Heart right ventricle (tissue), 16 donors: ENCODE results near the gene SRGAP3. TPM values are rescaled to one million over a fixed set of nuclear protein-coding genes. Genes with fewer than 3 reads are reported as not detected.
A peak's percentile ranks its signal among the peaks of the same experiment; 100 is the strongest.

ENCODE experiments used
- ATAC-seq, 8 donors: fragments of 200-7000 bp; cut with Tn5 transposase; one replicate each; pipeline ENCODE4 v1.9.1; 2020; ENCODE audit warnings: mild to moderate bottlenecking in 8 of 8, moderate library complexity in 8 of 8, moderate number of reproducible peaks in 1 of 8
- DNase-seq, 2 donors: peaks; one replicate each; pipeline ENCODE4 v3.0.0-alpha.2; 2020
- H3K27ac ChIP-seq, 10 donors: fragments of 200-600 bp; sonication (generic) in 2 of 10; one replicate each; pipeline versions ENCODE4 v1.5.0 to v1.8.0; 2020 to 2022; ENCODE audit warnings: mild to moderate bottlenecking in 3 of 10
- H3K27me3 ChIP-seq, 7 donors: fragments of 200-600 bp; one replicate each; pipeline ENCODE4 v1.8.0; 2021 to 2022; ENCODE audit warnings: mild to moderate bottlenecking in 2 of 7
- H3K36me3 ChIP-seq, 9 donors: fragments of 200-600 bp; sonication (generic) in 1 of 9; one replicate each; pipeline versions ENCODE4 v1.5.0 to v1.8.0; 2020 to 2022; ENCODE audit warnings: mild to moderate bottlenecking in 2 of 9
- H3K4me1 ChIP-seq, 9 donors: fragments of 200-600 bp; sonication (generic) in 1 of 9; one replicate each; pipeline versions ENCODE4 v1.5.0 to v1.8.0; 2020 to 2022; ENCODE audit warnings: mild to moderate bottlenecking in 4 of 9
- H3K4me3 ChIP-seq, 10 donors: fragments of 200-600 bp; sonication (generic) in 2 of 10; one replicate each; pipeline versions ENCODE4 v1.5.0 to v1.8.0; 2020 to 2022; ENCODE audit warnings: mild to moderate bottlenecking in 7 of 10, moderate library complexity in 2 of 10
- H3K9me3 ChIP-seq, 11 donors: fragments of 200-600 bp in 10 of 11; sonication (generic) in 2 of 11; one replicate each; pipeline versions ENCODE4 v1.5.0 to v1.8.0; 2013 to 2022; ENCODE audit warnings: mild to moderate bottlenecking in 2 of 11, control low read depth in 1 of 11, moderate library complexity in 1 of 11
- WGBS, 2 donors: extraction: QIAGEN DNeasy Blood & Tissue Kit; methylation state at CpG; one replicate each; pipeline ENCODE4 v1.1.7; 2013; ENCODE audit warnings: inconsistent platforms in 1 of 2; 5-methylcytosine and 5-hydroxymethylcytosine counted together
- intact Hi-C, 10 donors: fragments of 100-400 bp; cut with DNase I; formaldehyde crosslinking; loops; one replicate each; pipeline versions ENCODE4 v1.11.1 to v1.14.2; 2022
- polyA plus RNA-seq, 2 donors: library from polyadenylated mRNA; stranded (reverse); fragments of 200-250 nt; gene quantifications; one replicate each; pipeline ENCODE4 v1.2.3, GENCODE V29; 2013
- total RNA-seq, 10 donors: library from RNA; stranded (reverse); fragmentation: NEBNext Ultra II Directional in 3 of 10; extraction: Animal tissue kit (Norgen Biotek cat#: 25700) in 3 of 10; gene quantifications; one replicate each; pipeline versions ENCODE4 v1.2.1 to v1.2.4, GENCODE V29; 2021 to 2023
- TF ChIP-seq, protein P1 (sequence below), 9 donors: fragments of 200-600 bp; sonication (generic) in 2 of 9; IDR thresholded peaks; one replicate each; pipeline versions ENCODE4 v1.5.0 to v1.8.0; 2021 to 2022; ENCODE audit warnings: antibody characterized with exemption in 9 of 9, mild to moderate bottlenecking in 5 of 9, moderate library complexity in 1 of 9
- donor health status: Arrhythmogenic right ventricular cardiomyopathy.
- donor health status: ischemic (EF 13 %, LVEDD 7.1; RV severe dilation, severe dysfunction).
- donor health status: healthy with polysubstance abuse.
- donor health status: DM: no; HTN: yes; CAD: no.
- donor health status: DM: no; HTN: no; CAD: no.
- donor health status: ischemic (EF 25% LVEDD 6.9; RV normal size, moderate dysfunction).
- donor health status: ischemic (EF 25% LVEDD 5.7; RV mildly dilated, moderate dysfunction).
- donor health status: healthy.
- donor health status: DM: yes; HTN: yes; CAD: no.
- donor health status: Ischemic cardiomyopathy.
- donor health status: ischemic (EF 35%, LVEDD 5.7; RV mildly dilated, moderate dysfunction).
- donor health status: nonischemic (EF 11% LVEDD 7.7; RV severe dilation, severe dysfunction).
- donor health status: DM: yes; HTN: yes; CAD: no.
- donor health status: PGD.
- donor health status: ischemic (EF 29% LVEDD 5.4; RV normal size, mild dysfunction).
- donor health status: nonischemic (EF 23%, LVEDD 6.1; RV moderate dilation, normal function).

SRGAP3 gene
- total and polyA plus RNA-seq, 12 donors, result 0.67 to 16.1 (median 10.6) TPM

DNA sequence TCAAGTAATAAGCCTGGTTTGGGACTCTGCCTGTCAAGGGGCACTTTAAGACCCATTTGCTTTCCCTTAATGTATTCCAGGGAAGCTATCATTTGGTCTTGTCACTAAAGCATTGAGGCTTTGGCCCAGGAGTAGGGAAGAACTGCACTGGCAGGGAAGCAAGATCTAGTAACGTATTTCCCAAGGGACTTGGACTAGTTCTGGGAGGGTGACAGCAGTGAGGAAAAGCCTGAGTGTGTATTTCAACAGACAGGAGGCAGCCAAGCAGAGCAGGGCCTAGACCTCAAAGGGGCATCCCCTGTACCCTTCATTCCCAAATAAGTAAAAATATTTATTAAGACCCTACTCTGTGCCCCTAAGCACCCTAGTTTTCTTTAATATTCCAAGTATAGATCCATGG, 92.8 kb downstream of the SRGAP3 start:
- no peaks in the 10 kb centered on the region for H3K27me3 ChIP-seq
- H3K4me1 ChIP-seq, result peaks cover 0 to 22% (median 6%) of the 10 kb centered on the region in 9 donors
- H3K9me3 ChIP-seq, result peaks cover 0 to 7% (median 0%) of the 10 kb centered on the region in 11 donors
- TF ChIP-seq, protein P1, sequence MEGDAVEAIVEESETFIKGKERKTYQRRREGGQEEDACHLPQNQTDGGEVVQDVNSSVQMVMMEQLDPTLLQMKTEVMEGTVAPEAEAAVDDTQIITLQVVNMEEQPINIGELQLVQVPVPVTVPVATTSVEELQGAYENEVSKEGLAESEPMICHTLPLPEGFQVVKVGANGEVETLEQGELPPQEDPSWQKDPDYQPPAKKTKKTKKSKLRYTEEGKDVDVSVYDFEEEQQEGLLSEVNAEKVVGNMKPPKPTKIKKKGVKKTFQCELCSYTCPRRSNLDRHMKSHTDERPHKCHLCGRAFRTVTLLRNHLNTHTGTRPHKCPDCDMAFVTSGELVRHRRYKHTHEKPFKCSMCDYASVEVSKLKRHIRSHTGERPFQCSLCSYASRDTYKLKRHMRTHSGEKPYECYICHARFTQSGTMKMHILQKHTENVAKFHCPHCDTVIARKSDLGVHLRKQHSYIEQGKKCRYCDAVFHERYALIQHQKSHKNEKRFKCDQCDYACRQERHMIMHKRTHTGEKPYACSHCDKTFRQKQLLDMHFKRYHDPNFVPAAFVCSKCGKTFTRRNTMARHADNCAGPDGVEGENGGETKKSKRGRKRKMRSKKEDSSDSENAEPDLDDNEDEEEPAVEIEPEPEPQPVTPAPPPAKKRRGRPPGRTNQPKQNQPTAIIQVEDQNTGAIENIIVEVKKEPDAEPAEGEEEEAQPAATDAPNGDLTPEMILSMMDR (IDR thresholded peaks at IDR 0.05), result no peak
- no peak for ATAC-seq
- intact Hi-C loops, result no loop called here
- H3K27ac ChIP-seq, result no peak overlapping the region
- no peak for DNase-seq
- no peak overlapping the region for H3K4me3 ChIP-seq
- no peaks in the 10 kb centered on the region for H3K36me3 ChIP-seq
- 43 to 81% methylated on average over 1 of the region's 1 CpG for WGBS, 2 donors

DNA sequence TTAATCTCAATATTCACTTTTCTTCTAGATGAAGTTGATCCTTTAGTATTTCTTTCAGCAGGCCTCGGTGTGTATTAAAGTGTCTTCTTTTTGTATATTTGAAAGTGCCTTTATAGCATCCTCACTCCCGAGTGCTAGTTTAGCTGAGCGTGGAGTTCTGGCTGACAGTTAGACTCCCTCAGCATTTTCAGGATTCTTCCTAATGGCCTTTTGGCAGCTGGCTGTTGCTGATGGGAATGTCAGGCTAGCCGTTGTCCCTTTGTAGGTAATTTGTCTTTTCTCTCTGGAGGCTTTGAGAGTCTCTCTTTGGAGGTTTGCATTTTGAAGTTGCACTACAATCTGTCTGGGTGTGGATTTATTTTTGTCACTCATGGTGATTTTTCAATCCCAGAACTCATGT, 94.4 kb downstream of the SRGAP3 start:
- Histone ChIP-seq H3K4me3 (no peak overlapping the region), H3K27ac (peak overlapping the region in 1 of 10 donors; percentile 52), H3K27me3 (no peaks in the 10 kb centered on the region), H3K4me1 (peaks cover 0 to 17% (median 6%) of the 10 kb centered on the region in 9 donors), H3K36me3 (no peaks in the 10 kb centered on the region), H3K9me3 (peaks cover 0 to 18% (median 0%) of the 10 kb centered on the region in 11 donors)
- TF ChIP-seq, protein P1 (IDR thresholded peaks at IDR 0.05), result no peak
- DNase-seq (no peak), ATAC-seq (peak in 1 of 8 donors; percentile 53)
- intact Hi-C loops, result no loop called here
- WGBS, 2 donors, result 57 to 75% methylated on average over 4 of the region's 4 CpGs

DNA sequence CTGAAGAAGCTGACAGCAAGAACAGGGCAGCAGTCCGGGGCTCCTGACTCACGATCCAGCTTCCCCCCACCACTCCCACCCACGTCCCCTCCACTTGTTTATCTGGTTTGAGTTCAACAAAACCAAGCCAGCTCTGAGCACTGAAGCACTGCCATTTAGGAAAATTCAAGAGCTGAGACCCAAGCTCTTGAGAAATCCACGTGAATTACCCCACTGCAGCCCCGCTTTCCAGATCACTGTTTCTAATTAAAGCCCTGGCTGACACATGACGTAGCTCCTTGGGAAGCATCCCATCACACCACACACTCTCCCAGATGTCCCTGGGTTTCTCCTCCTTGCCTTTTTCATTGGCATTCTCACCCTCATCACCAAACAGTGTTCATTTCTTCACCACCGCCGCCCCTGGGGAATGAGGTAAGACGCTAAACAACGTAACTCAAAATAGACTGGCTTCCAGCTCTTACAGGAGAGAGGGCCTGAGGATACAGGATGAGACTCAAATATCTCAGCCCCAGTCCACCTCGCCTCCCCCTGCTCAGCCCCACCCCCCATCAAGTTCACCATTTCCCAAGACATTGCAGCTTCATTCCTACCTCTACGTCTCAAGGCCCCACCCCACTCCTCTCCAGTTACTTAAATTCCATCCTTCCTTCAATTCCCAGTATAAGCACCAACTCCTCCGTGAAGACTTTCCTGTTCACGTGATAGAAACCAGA, 95.4 kb downstream of the SRGAP3 start:
- intact Hi-C loops, result no loop called here
- peak overlapping the region in 5 of 10 donors; percentile 31 to 70 (median 54) for H3K27ac ChIP-seq
- TF ChIP-seq, protein P1 (IDR thresholded peaks at IDR 0.05), result no peak
- ATAC-seq (peak; percentile 52 to 93 (median 76)), DNase-seq (peak; percentile 18 to 44)
- no peaks in the 10 kb centered on the region for H3K36me3 ChIP-seq
- H3K4me1 ChIP-seq, result peaks cover 0 to 17% (median 6%) of the 10 kb centered on the region in 9 donors
- H3K27me3 ChIP-seq, result no peaks in the 10 kb centered on the region
- peak overlapping the region in 1 of 10 donors; percentile 7 for H3K4me3 ChIP-seq
- WGBS, 2 donors, result 47% methylated on average over 14 of the region's 14 CpGs
- H3K9me3 ChIP-seq, result peaks cover 0 to 18% (median 0%) of the 10 kb centered on the region in 11 donors

DNA sequence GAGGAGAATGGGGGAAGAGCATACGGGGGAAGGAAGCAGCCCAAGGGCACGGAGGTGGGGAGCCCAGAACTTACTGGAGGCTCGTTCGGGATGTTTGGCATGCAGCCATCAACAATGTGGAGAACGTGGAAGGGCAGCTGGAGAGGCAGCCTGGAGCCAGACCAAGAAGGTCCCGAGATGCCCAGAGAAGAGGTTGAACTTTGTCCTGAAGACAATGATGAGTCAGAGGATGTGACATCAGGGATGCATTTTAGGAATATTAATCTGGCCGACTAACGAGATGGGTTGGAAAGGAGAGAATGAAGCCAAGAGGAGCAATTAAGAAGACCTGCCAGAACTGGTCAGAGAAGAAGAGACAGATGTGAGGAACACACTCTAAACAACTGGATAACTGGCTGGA, 98.2 kb downstream of the SRGAP3 start:
- 71 to 76% methylated on average over 8 of the region's 8 CpGs for WGBS, 2 donors
- DNase-seq, result no peak

More for the DNA sequence above, 98.2 kb downstream of the SRGAP3 start:
- no peak overlapping the region for H3K4me3 ChIP-seq
- no peak overlapping the region for H3K27ac ChIP-seq
- intact Hi-C loops, result no loop called here
- H3K27me3 ChIP-seq, result no peaks in the 10 kb centered on the region
- no peak for ATAC-seq
- no peaks in the 10 kb centered on the region for H3K36me3 ChIP-seq
- TF ChIP-seq, protein P1 (IDR thresholded peaks at IDR 0.05), result no peak
- peaks cover 0 to 18% (median 0%) of the 10 kb centered on the region in 11 donors for H3K9me3 ChIP-seq
- peaks cover 0 to 17% (median 6%) of the 10 kb centered on the region in 9 donors for H3K4me1 ChIP-seq
